ENCODE measurements around the gene AGAP1. TPM values are rescaled to one million over a fixed set of nuclear protein-coding genes. Genes with fewer than 3 reads are reported as not detected.

Gene AGAP1
- total RNA-seq, 4 donors from 2014 or later, result 13.7 to 18.5 (median 17.1) TPM

DNA sequence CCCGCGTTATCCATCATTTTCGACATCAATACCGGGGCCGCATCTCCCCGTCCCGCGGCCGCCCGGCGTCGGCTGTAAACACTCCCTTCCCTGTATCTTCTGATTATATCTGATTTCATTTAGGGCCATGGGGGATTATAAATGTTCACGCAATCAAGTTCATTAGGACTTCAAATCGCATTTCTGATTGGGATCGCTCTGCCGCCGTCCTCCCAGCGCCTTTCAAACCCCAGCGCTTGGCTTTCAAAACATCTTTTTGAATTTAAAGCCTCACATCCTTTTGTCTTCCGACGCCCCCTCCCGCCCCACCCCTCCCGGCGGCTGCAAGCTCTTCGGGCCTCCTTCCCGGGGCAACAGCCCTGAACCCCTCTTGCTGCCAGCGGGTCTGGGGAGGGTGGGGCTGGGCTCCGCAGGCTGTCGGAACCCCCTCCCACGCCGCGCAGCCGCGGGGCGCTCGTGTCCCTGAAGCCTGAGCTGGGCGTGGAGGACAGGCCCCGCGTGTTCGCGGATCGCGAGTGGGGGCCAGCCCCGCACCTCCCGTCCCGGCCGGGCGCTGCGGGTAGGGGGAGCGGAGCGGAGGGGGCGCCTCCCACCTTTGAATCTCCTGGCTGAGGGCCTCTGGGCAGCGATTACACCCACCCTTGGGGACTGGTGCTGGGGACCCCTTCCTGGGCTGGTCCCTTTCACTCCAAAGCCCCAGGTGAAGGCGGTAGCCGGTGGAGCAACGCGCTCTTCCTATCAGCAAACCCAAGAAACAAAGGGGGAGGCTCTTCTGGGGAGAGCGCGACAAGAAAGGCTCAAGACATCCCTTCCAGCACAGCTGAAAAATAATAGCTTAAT lies 685.6 kb downstream of the AGAP1 start:
- 5 to 6% methylated on average over 35 to 45 of the region's 59 CpGs for WGBS, 2 donors
- H3K4me3 ChIP-seq (ENCODE audit: low read depth, poor library complexity, severe bottlenecking), result no peak overlapping the region
- DNase-seq (ENCODE audit: low spot score in 2 of 2), result peak in 1 of 2 donors; percentile 77
- TF ChIP-seq POLR2A (IDR thresholded peaks at IDR 0.05), result no peak
- TF ChIP-seq, protein P1, sequence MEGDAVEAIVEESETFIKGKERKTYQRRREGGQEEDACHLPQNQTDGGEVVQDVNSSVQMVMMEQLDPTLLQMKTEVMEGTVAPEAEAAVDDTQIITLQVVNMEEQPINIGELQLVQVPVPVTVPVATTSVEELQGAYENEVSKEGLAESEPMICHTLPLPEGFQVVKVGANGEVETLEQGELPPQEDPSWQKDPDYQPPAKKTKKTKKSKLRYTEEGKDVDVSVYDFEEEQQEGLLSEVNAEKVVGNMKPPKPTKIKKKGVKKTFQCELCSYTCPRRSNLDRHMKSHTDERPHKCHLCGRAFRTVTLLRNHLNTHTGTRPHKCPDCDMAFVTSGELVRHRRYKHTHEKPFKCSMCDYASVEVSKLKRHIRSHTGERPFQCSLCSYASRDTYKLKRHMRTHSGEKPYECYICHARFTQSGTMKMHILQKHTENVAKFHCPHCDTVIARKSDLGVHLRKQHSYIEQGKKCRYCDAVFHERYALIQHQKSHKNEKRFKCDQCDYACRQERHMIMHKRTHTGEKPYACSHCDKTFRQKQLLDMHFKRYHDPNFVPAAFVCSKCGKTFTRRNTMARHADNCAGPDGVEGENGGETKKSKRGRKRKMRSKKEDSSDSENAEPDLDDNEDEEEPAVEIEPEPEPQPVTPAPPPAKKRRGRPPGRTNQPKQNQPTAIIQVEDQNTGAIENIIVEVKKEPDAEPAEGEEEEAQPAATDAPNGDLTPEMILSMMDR (IDR thresholded peaks at IDR 0.05), result no peak
- intact Hi-C loops (cut with DNase I; ENCODE audit: low total_unique reads), result loop anchor here (5.0 kb wide), 1 partner anchor 402 kb away; no protein-coding TSS in a partner anchor

DNA sequence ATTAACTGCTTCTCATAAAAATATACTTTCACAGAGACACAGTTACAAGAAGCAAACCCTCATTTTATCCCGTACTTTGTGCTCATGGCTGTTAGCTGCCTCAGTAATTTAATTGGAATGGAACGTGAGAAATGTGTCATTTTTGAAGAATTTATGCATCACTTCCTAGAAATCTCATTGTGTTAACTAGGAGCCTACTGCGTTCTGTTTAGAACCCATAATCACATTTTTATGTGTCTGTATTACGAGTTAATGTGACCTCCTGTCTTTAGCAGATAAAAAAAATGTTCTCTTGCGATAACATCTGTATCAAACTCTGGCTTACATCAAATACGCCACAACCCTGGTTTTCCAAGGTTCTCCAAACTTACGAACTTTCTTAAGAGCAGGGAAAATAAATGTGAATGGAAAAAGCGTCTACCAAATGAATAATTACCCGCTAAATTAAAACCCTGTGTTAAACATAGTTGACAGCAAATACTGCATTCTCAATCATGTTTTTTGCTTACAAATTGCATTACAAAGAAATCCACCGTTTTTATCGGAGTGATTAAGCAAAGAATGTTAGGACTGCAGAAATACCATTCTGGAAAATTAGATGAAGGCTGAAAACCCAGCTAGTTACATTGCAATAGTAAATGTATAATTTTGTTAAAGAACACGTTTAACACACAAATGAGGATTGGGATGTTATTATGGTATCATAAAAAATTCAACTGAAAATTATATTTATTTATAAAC lies 686.4 kb downstream of the AGAP1 start:
- H3K4me3 ChIP-seq (ENCODE audit: low read depth, poor library complexity, severe bottlenecking), result no peak overlapping the region
- no peak for DNase-seq (ENCODE audit: low spot score in 2 of 2)
- TF ChIP-seq, protein P1 (IDR thresholded peaks at IDR 0.05), result no peak
- no peak for TF ChIP-seq POLR2A (IDR thresholded peaks at IDR 0.05)
- intact Hi-C loops (cut with DNase I; ENCODE audit: low total_unique reads), result loop anchor here (5.0 kb wide), 1 partner anchor 403 kb away; no protein-coding TSS in a partner anchor
- WGBS, 2 donors, result 16% methylated on average over 12 of the region's 12 CpGs

- TF ChIP-seq POLR2A (IDR thresholded peaks at IDR 0.05), result no peak
- H3K4me3 ChIP-seq (ENCODE audit: low read depth, poor library complexity, severe bottlenecking), result no peak overlapping the region
- 30 to 34% methylated on average over 9 of the region's 9 CpGs for WGBS, 2 donors
- intact Hi-C loops (cut with DNase I; ENCODE audit: low total_unique reads), result loop anchor here (5.0 kb wide), 1 partner anchor 404 kb away; no protein-coding TSS in a partner anchor
- DNase-seq (ENCODE audit: low spot score in 2 of 2), result peak in 1 of 2 donors; percentile 73
Observed at GRCh38 chr2:236180831-236181453, 687.1 kb downstream of the AGAP1 start.
